ENCODE data around the gene FAR1.

Gene FAR1

GRCh38 chr11:13669544-13670488 is 1.3 kb downstream of the FAR1 start:
- H3K79me2 ChIP-seq (ENCODE audit: control insufficient read depth, insufficient read depth, low read length, unreplicated experiment) = peaks cover 59% of the 10 kb centered on the region
- H2AFZ ChIP-seq (ENCODE audit: low read length, unreplicated experiment) = peak overlapping the region; percentile 83
- peak overlapping the region; percentile 27; the same call in 1 of the 2 replicates for H3K27ac ChIP-seq (ENCODE audit: low read depth, low read length)
- peaks cover 18% of the 10 kb centered on the region for H3K4me1 ChIP-seq (ENCODE audit: control insufficient read depth, insufficient read depth, low read length, unreplicated experiment)
- peak overlapping the region; percentile 98 for H3K4me3 ChIP-seq (ENCODE audit: low read depth, low read length)
- H3K27me3 ChIP-seq (ENCODE audit: insufficient read depth, low read length) = no peaks in the 10 kb centered on the region
- peaks cover 6% of the 10 kb centered on the region; the same call in 1 of the 2 replicates for H3K36me3 ChIP-seq (ENCODE audit: insufficient read depth, low read length)

GRCh38 chr11:13672576-13673210 is 4.2 kb downstream of the FAR1 start:
- H3K4me3 ChIP-seq (ENCODE audit: low read depth, low read length) = no peak overlapping the region
- peaks cover 6% of the 10 kb centered on the region; the same call in 1 of the 2 replicates for H3K36me3 ChIP-seq (ENCODE audit: insufficient read depth, low read length)
- H3K27me3 ChIP-seq (ENCODE audit: insufficient read depth, low read length) = no peaks in the 10 kb centered on the region
- H3K79me2 ChIP-seq (ENCODE audit: control insufficient read depth, insufficient read depth, low read length, unreplicated experiment) = peaks cover 88% of the 10 kb centered on the region
- peaks cover 18% of the 10 kb centered on the region for H3K4me1 ChIP-seq (ENCODE audit: control insufficient read depth, insufficient read depth, low read length, unreplicated experiment)
- no peak overlapping the region for H2AFZ ChIP-seq (ENCODE audit: low read length, unreplicated experiment)
- H3K27ac ChIP-seq (ENCODE audit: low read depth, low read length) = no peak overlapping the region

GRCh38 chr11:13674799-13675509 is 6.5 kb downstream of the FAR1 start:
- Histone ChIP-seq H3K4me3 (ENCODE audit: low read depth, low read length) (no peak overlapping the region), H3K79me2 (ENCODE audit: control insufficient read depth, insufficient read depth, low read length, unreplicated experiment) (peaks cover 95% of the 10 kb centered on the region), H3K27me3 (ENCODE audit: insufficient read depth, low read length) (no peaks in the 10 kb centered on the region), H3K4me1 (ENCODE audit: control insufficient read depth, insufficient read depth, low read length, unreplicated experiment) (peaks cover 18% of the 10 kb centered on the region), H2AFZ (ENCODE audit: low read length, unreplicated experiment) (no peak overlapping the region), H3K27ac (ENCODE audit: low read depth, low read length) (no peak overlapping the region), H3K36me3 (ENCODE audit: insufficient read depth, low read length) (peaks cover 6% of the 10 kb centered on the region; the same call in 1 of the 2 replicates)

- peaks cover 5% of the 10 kb centered on the region; the same call in 1 of the 2 replicates for H3K36me3 ChIP-seq (ENCODE audit: insufficient read depth, low read length)
- no peak overlapping the region for H3K4me3 ChIP-seq (ENCODE audit: low read depth, low read length)
- H3K27ac ChIP-seq (ENCODE audit: low read depth, low read length) = no peak overlapping the region
- peaks cover 95% of the 10 kb centered on the region for H3K79me2 ChIP-seq (ENCODE audit: control insufficient read depth, insufficient read depth, low read length, unreplicated experiment)
- H3K27me3 ChIP-seq (ENCODE audit: insufficient read depth, low read length) = no peaks in the 10 kb centered on the region
- H3K4me1 ChIP-seq (ENCODE audit: control insufficient read depth, insufficient read depth, low read length, unreplicated experiment) = peaks cover 7% of the 10 kb centered on the region
- no peak overlapping the region for H2AFZ ChIP-seq (ENCODE audit: low read length, unreplicated experiment)
Observed at GRCh38 chr11:13676576-13676975, 8.1 kb downstream of the FAR1 start.

DNA sequence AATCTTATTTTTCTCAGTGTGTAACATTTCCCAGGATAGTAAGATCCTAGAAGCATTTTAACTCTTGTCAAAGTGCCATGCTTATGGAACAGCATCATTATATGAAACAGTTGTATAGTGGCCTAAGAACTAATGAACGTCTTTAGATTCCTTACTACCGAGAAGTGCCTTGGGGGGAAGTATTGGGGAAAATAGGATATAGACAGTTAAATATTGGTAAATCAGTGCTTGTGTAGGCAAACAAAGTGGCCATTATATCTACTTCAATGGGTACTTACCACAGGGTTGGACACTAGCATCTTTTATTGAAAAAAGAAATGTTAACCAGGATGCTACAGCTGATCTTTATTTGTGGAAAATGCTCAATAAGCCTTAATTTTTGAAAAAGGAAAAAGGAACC is 11.3 kb downstream of the FAR1 start:
- Histone ChIP-seq H3K36me3 (ENCODE audit: insufficient read depth, low read length) (no peaks in the 10 kb centered on the region), H3K79me2 (ENCODE audit: control insufficient read depth, insufficient read depth, low read length, unreplicated experiment) (peaks cover 96% of the 10 kb centered on the region)

DNA sequence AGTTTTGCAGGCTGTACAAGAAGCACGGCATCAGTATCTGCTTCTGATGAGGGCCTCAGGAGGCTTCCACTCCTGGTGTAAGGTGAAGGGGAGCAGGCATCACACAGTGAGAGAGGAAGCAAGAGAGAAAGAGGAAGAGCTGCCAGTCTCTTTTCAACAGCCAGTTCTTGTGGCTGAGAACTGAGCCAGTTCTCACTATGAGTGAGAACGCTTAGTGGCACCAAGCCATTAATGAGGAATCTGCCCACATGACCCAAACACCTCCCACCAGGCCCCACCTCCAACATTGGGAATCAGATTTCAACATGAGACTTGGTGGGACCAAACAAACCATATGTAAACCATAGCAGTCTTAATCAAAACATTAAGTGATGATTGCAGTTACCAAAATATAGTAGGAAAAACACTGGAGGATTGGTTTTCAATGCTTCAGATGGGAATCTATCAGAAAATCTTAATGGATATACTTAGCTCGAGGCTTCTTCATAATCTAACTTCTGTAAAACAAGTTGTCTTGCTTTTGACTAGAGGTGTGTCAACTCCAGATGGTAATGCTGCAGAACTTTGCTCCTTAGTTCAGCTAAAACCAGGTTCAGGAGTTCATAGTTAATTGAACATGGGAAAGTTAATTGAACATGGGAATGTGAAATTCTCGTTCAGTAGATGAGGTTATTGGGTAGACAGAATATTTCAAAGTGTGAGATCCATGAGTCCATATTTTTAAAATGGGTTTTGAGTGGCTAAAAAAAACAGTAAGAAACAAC is 12.2 kb downstream of the FAR1 start:
- H3K79me2 ChIP-seq (ENCODE audit: control insufficient read depth, insufficient read depth, low read length, unreplicated experiment) = peaks cover 94% of the 10 kb centered on the region
- no peaks in the 10 kb centered on the region for H3K36me3 ChIP-seq (ENCODE audit: insufficient read depth, low read length)
- no peaks in the 10 kb centered on the region for H3K27me3 ChIP-seq (ENCODE audit: insufficient read depth, low read length)
- H3K4me3 ChIP-seq (ENCODE audit: low read depth, low read length) = no peak overlapping the region
- H3K27ac ChIP-seq (ENCODE audit: low read depth, low read length) = no peak overlapping the region
- H3K4me1 ChIP-seq (ENCODE audit: control insufficient read depth, insufficient read depth, low read length, unreplicated experiment) = peaks cover 4% of the 10 kb centered on the region
- no peak overlapping the region for H2AFZ ChIP-seq (ENCODE audit: low read length, unreplicated experiment)

More for the DNA sequence above, 11.3 kb downstream of the FAR1 start:
- Histone ChIP-seq H3K4me1 (ENCODE audit: control insufficient read depth, insufficient read depth, low read length, unreplicated experiment) (peaks cover 4% of the 10 kb centered on the region), H2AFZ (ENCODE audit: low read length, unreplicated experiment) (no peak overlapping the region), H3K27ac (ENCODE audit: low read depth, low read length) (no peak overlapping the region), H3K27me3 (ENCODE audit: insufficient read depth, low read length) (no peaks in the 10 kb centered on the region), H3K4me3 (ENCODE audit: low read depth, low read length) (no peak overlapping the region)

DNA sequence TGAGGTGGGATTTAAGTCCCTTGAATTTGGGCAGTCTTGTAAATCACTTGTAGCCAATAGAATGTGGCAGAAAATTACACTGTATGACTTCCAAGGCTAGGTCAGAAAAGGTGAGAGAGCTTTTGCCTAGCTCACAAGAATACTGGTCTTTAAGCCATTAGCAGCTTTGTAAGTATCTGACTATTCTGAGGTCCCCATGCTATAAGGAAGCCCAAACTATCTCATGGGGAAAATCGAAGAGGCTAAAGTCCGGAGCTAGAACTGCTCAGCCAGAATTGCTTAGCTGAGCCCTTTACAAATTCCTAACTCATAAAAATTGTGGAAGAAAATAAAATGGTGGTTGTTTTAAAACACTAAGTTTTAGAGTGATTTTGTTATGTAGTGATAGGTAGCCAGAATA is 13.0 kb downstream of the FAR1 start:
- Histone ChIP-seq H3K27ac (ENCODE audit: low read depth, low read length) (no peak overlapping the region), H3K79me2 (ENCODE audit: control insufficient read depth, insufficient read depth, low read length, unreplicated experiment) (peaks cover 94% of the 10 kb centered on the region), H3K36me3 (ENCODE audit: insufficient read depth, low read length) (no peaks in the 10 kb centered on the region), H3K4me3 (ENCODE audit: low read depth, low read length) (no peak overlapping the region), H3K27me3 (ENCODE audit: insufficient read depth, low read length) (no peaks in the 10 kb centered on the region), H3K4me1 (ENCODE audit: control insufficient read depth, insufficient read depth, low read length, unreplicated experiment) (peaks cover 4% of the 10 kb centered on the region), H2AFZ (ENCODE audit: low read length, unreplicated experiment) (no peak overlapping the region)

GRCh38 chr11:13682212-13682611 is 13.7 kb downstream of the FAR1 start:
- peaks cover 4% of the 10 kb centered on the region for H3K4me1 ChIP-seq (ENCODE audit: control insufficient read depth, insufficient read depth, low read length, unreplicated experiment)

DNA sequence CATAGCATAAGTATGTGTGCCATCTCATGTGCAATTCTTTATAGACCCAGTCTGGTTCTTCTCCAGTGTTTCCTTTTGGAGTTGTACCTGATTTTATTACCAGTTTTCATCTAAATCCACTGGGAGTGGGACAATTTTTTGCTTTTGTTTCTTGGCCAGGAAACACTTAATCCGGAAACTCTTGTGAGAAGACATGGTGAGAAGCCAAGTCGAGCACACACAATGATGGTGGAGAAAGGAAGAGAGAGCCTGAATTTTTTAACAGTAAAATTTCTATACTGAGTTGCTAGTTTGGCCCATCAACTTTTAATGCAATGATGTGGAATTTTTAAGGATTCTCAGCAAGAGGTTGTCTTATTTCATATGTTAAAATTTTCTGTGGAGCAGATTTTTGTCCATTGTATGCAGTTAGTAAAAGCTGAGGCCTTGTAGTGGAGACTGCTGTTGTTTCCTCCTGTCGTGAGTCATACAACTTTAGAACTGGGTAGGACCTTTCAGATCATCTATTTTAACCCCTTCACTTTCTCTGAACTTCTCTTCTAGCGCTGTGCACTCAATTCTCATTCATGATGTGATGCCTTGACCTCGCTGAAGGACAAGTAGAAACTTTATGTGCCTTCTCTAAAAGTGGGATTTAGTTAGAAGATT is 17.1 kb downstream of the FAR1 start:
- Histone ChIP-seq H3K27ac (ENCODE audit: low read depth, low read length) (no peak overlapping the region), H3K4me1 (ENCODE audit: control insufficient read depth, insufficient read depth, low read length, unreplicated experiment) (peaks cover 4% of the 10 kb centered on the region), H2AFZ (ENCODE audit: low read length, unreplicated experiment) (no peak overlapping the region), H3K4me3 (ENCODE audit: low read depth, low read length) (no peak overlapping the region), H3K36me3 (ENCODE audit: insufficient read depth, low read length) (peaks cover 4% of the 10 kb centered on the region), H3K79me2 (ENCODE audit: control insufficient read depth, insufficient read depth, low read length, unreplicated experiment) (peaks cover 87% of the 10 kb centered on the region), H3K27me3 (ENCODE audit: insufficient read depth, low read length) (no peaks in the 10 kb centered on the region)

More at GRCh38 chr11:13682212-13682611, 13.7 kb downstream of the FAR1 start:
- H3K27ac ChIP-seq (ENCODE audit: low read depth, low read length) = no peak overlapping the region
- peaks cover 94% of the 10 kb centered on the region for H3K79me2 ChIP-seq (ENCODE audit: control insufficient read depth, insufficient read depth, low read length, unreplicated experiment)
- H3K36me3 ChIP-seq (ENCODE audit: insufficient read depth, low read length) = peaks cover 2% of the 10 kb centered on the region; the same call in 1 of the 2 replicates
- H2AFZ ChIP-seq (ENCODE audit: low read length, unreplicated experiment) = no peak overlapping the region
- H3K4me3 ChIP-seq (ENCODE audit: low read depth, low read length) = no peak overlapping the region
- no peaks in the 10 kb centered on the region for H3K27me3 ChIP-seq (ENCODE audit: insufficient read depth, low read length)
